ENCODE measurements around the gene TIMM13. TPM values are rescaled to one million over a fixed set of nuclear protein-coding genes. Genes with fewer than 3 reads are reported as not detected.

TIMM13 gene
- total RNA-seq, 1 experiment from 2014 or later = 129 TPM

- ATAC-seq (no peak), DNase-seq (no peak)
- no peaks in the 10 kb centered on the region for H4K20me1 ChIP-seq (ENCODE audit: low read length)
- H3K27ac ChIP-seq (ENCODE audit: low read length) = no peak overlapping the region
- H3K9ac ChIP-seq (ENCODE audit: low read length) = no peak overlapping the region
- H2AFZ ChIP-seq (ENCODE audit: low read length) = no peak overlapping the region
- intact Hi-C loops (cut with micrococcal nuclease) = no loop called here
- no peaks in the 10 kb centered on the region for H3K4me1 ChIP-seq (ENCODE audit: insufficient read depth, low read length)
- CTCF ChIA-PET = no interaction called here
- TF ChIP-seq EZH2 (IDR thresholded peaks at IDR 0.05; ENCODE audit: low read length, unreplicated experiment) (no peak), EZH2phosphoT487 (IDR thresholded peaks at IDR 0.05; ENCODE audit: borderline replicate concordance, low read length) (no peak)
- TF ChIP-seq, protein P1, sequence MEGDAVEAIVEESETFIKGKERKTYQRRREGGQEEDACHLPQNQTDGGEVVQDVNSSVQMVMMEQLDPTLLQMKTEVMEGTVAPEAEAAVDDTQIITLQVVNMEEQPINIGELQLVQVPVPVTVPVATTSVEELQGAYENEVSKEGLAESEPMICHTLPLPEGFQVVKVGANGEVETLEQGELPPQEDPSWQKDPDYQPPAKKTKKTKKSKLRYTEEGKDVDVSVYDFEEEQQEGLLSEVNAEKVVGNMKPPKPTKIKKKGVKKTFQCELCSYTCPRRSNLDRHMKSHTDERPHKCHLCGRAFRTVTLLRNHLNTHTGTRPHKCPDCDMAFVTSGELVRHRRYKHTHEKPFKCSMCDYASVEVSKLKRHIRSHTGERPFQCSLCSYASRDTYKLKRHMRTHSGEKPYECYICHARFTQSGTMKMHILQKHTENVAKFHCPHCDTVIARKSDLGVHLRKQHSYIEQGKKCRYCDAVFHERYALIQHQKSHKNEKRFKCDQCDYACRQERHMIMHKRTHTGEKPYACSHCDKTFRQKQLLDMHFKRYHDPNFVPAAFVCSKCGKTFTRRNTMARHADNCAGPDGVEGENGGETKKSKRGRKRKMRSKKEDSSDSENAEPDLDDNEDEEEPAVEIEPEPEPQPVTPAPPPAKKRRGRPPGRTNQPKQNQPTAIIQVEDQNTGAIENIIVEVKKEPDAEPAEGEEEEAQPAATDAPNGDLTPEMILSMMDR (conservative IDR thresholded peaks at IDR 0.05; ENCODE audit: low read depth, low read length) = no peak
- H3K4me2 ChIP-seq (ENCODE audit: low read length) = no peak overlapping the region
- no peak overlapping the region for H3K4me3 ChIP-seq (ENCODE audit: low read length)
- H3K27me3 ChIP-seq (ENCODE audit: low read length) = no peaks in the 10 kb centered on the region
- no TSS peak for BruUV-seq (replicated peaks)
- H3K9me3 ChIP-seq (ENCODE audit: low read length) = no peaks in the 10 kb centered on the region
- POLR2A ChIA-PET (ENCODE audit: unreplicated experiment) = no interaction called here
- H3F3A ChIP-seq (ENCODE audit: low read length, unreplicated experiment) = no peaks in the 10 kb centered on the region
- peaks cover 17% of the 10 kb centered on the region for H3K79me2 ChIP-seq (ENCODE audit: low read length)
- H3K36me3 ChIP-seq (ENCODE audit: low read depth, low read length) = peaks cover 10% of the 10 kb centered on the region; the same call in 1 of the 2 replicates
- no peaks in the 10 kb centered on the region for H3K9me2 ChIP-seq (replicated peaks; ENCODE audit: low read length)
These were observed 9.0 kb upstream of the TIMM13 start for GRCh38 chr19:2436384-2436783.

DNA sequence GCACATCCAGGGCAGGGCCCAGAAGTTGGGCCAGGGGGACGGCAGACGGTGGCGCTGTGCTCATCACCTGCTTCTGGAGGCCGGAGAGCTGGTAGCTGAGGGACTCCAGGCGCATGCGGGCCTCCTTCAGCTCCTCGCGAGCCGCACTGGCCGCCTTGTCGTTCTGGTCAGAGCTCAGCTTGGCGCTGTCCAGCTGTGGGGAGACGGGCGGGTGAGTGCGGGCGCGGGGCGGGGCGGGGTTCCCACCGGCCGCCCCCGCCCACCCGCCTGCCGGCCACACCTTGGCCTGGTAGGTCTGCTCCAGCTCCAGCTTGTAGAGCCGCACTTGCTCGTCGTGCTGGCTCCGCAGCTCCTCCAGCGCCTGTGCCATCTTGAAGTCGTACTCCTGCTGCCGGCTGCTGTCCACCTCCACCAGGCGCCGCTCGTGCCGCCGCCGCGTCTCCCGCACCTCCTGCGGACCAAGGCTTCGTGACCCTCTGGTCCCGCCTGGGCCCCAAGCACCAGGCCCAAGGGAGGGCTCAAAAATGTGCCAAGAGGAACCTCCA, 7.4 kb upstream of the TIMM13 start:
- intact Hi-C loops (cut with micrococcal nuclease) = no loop called here
- TF ChIP-seq EZH2phosphoT487 (IDR thresholded peaks at IDR 0.05; ENCODE audit: borderline replicate concordance, low read length) = no peak
- TF ChIP-seq, protein P1 (conservative IDR thresholded peaks at IDR 0.05; ENCODE audit: low read depth, low read length) = no peak
- TF ChIP-seq EZH2 (IDR thresholded peaks at IDR 0.05; ENCODE audit: low read length, unreplicated experiment) = no peak
- H3K27me3 ChIP-seq (ENCODE audit: low read length) = no peaks in the 10 kb centered on the region
- no peak overlapping the region for H3K4me3 ChIP-seq (ENCODE audit: low read length)
- peaks cover 14% of the 10 kb centered on the region; the same call in 1 of the 2 replicates for H3K36me3 ChIP-seq (ENCODE audit: low read depth, low read length)
- no peak overlapping the region for H2AFZ ChIP-seq (ENCODE audit: low read length)
- H3K27ac ChIP-seq (ENCODE audit: low read length) = no peak overlapping the region
- ChIA-PET CTCF (no interaction called here), POLR2A (ENCODE audit: unreplicated experiment) (no interaction called here)
- no peak overlapping the region for H3K4me2 ChIP-seq (ENCODE audit: low read length)
- H3K9me2 ChIP-seq (replicated peaks; ENCODE audit: low read length) = no peaks in the 10 kb centered on the region
- H4K20me1 ChIP-seq (ENCODE audit: low read length) = no peaks in the 10 kb centered on the region
- no peaks in the 10 kb centered on the region for H3K4me1 ChIP-seq (ENCODE audit: insufficient read depth, low read length)
- peaks cover 6% of the 10 kb centered on the region; the same call in 1 of the 2 replicates for H3K79me2 ChIP-seq (ENCODE audit: low read length)
- H3K9me3 ChIP-seq (ENCODE audit: low read length) = no peaks in the 10 kb centered on the region
- no peaks in the 10 kb centered on the region for H3F3A ChIP-seq (ENCODE audit: low read length, unreplicated experiment)
- no peak overlapping the region for H3K9ac ChIP-seq (ENCODE audit: low read length)
- ATAC-seq = no peak
- no TSS peak for BruUV-seq (replicated peaks)
- no peak for DNase-seq

GRCh38 chr19:2434267-2434666, 6.9 kb upstream of the TIMM13 start:
- ChIA-PET CTCF (no interaction called here), POLR2A (ENCODE audit: unreplicated experiment) (no interaction called here)
- DNase-seq (no peak), ATAC-seq (no peak)
- no peak overlapping the region for H3K9ac ChIP-seq (ENCODE audit: low read length)
- H3K4me3 ChIP-seq (ENCODE audit: low read length) = no peak overlapping the region
- no peaks in the 10 kb centered on the region for H3K9me3 ChIP-seq (ENCODE audit: low read length)
- no peak overlapping the region for H2AFZ ChIP-seq (ENCODE audit: low read length)
- peaks cover 4% of the 10 kb centered on the region; the same call in 1 of the 2 replicates for H3K79me2 ChIP-seq (ENCODE audit: low read length)
- TF ChIP-seq, protein P1 (conservative IDR thresholded peaks at IDR 0.05; ENCODE audit: low read depth, low read length) = no peak
- TF ChIP-seq EZH2phosphoT487 (IDR thresholded peaks at IDR 0.05; ENCODE audit: borderline replicate concordance, low read length) (no peak), EZH2 (IDR thresholded peaks at IDR 0.05; ENCODE audit: low read length, unreplicated experiment) (no peak)
- no peak overlapping the region for H3K4me2 ChIP-seq (ENCODE audit: low read length)
- peaks cover 14% of the 10 kb centered on the region; the same call in 1 of the 2 replicates for H3K36me3 ChIP-seq (ENCODE audit: low read depth, low read length)
- no peak overlapping the region for H3K27ac ChIP-seq (ENCODE audit: low read length)
- intact Hi-C loops (cut with micrococcal nuclease) = no loop called here
- no peaks in the 10 kb centered on the region for H3F3A ChIP-seq (ENCODE audit: low read length, unreplicated experiment)
- H3K27me3 ChIP-seq (ENCODE audit: low read length) = no peaks in the 10 kb centered on the region
- H3K9me2 ChIP-seq (replicated peaks; ENCODE audit: low read length) = no peaks in the 10 kb centered on the region
- BruUV-seq (replicated peaks) = TSS peak; percentile 19
- no peaks in the 10 kb centered on the region for H4K20me1 ChIP-seq (ENCODE audit: low read length)
- no peaks in the 10 kb centered on the region for H3K4me1 ChIP-seq (ENCODE audit: insufficient read depth, low read length)

Data from PC-3 (cell line).